ENCODE results near the gene NAT8. TPM values are rescaled to one million over a fixed set of nuclear protein-coding genes. Genes with fewer than 3 reads are reported as not detected.
"Not testable (repeated sequence)": the region's sequence is repeated elsewhere in the genome, so short reads cannot be mapped to it uniquely, and the experiment has no call there.

The NAT8 gene
- not detected for total RNA-seq

- H3K4me3 ChIP-seq (ENCODE audit: low read depth, poor library complexity, severe bottlenecking), result no peak within 1 kb of the TSS
- WGBS, 2 donors, result 80 to 84% methylated on average over 12 to 13 of the region's 13 CpGs
- intact Hi-C loops (cut with DNase I; ENCODE audit: low total_unique reads), result no loop called here
- DNase-seq (ENCODE audit: low spot score in 2 of 2), result no peak
- no peak for TF ChIP-seq CTCF (IDR thresholded peaks at IDR 0.05)
- no peak for TF ChIP-seq POLR2A (IDR thresholded peaks at IDR 0.05)
Observed at GRCh38 chr2:73642338-73643018, at the start of gene NAT8. Gene NAT8 (minus strand): TSS chr2:73642422. CDS start chr2:73641628, 794 bp downstream.

GRCh38 chr2:73690372-73691088 lies 48.3 kb upstream of the NAT8 start:
- H3K4me3 ChIP-seq (ENCODE audit: low read depth, poor library complexity, severe bottlenecking); DNase-seq (ENCODE audit: low spot score in 2 of 2); intact Hi-C loops (cut with DNase I; ENCODE audit: low total_unique reads): not testable (repeated sequence)
- 66 to 71% methylated on average over 4 of the region's 4 CpGs for WGBS, 2 donors

- H3K4me3 ChIP-seq (ENCODE audit: low read depth, poor library complexity, severe bottlenecking); intact Hi-C loops (cut with DNase I; ENCODE audit: low total_unique reads); DNase-seq (ENCODE audit: low spot score in 2 of 2): not testable (repeated sequence)
- 94 to 96% methylated on average over 5 of the region's 5 CpGs for WGBS, 2 donors
Observed at GRCh38 chr2:73688494-73688893, 46.3 kb upstream of the NAT8 start.

GRCh38 chr2:73685764-73686438 lies 43.7 kb upstream of the NAT8 start:
- no peak for TF ChIP-seq POLR2A (IDR thresholded peaks at IDR 0.05)
- TF ChIP-seq CTCF (IDR thresholded peaks at IDR 0.05), result peak in 1 of 3 donors; percentile 66
- no peak overlapping the region for H3K4me3 ChIP-seq (ENCODE audit: low read depth, poor library complexity, severe bottlenecking)
- WGBS, 2 donors, result 84 to 89% methylated on average over 4 of the region's 4 CpGs
- intact Hi-C loops (cut with DNase I; ENCODE audit: low total_unique reads), result no loop called here
- DNase-seq (ENCODE audit: low spot score in 2 of 2), result no peak

GRCh38 chr2:73684905-73685304 lies 42.7 kb upstream of the NAT8 start:
- H3K4me3 ChIP-seq (ENCODE audit: low read depth, poor library complexity, severe bottlenecking); DNase-seq (ENCODE audit: low spot score in 2 of 2); intact Hi-C loops (cut with DNase I; ENCODE audit: low total_unique reads): not testable (repeated sequence)
- 54 to 55% methylated on average over 9 of the region's 9 CpGs for WGBS, 2 donors

GRCh38 chr2:73684325-73684724 lies 42.1 kb upstream of the NAT8 start:
- intact Hi-C loops (cut with DNase I; ENCODE audit: low total_unique reads); DNase-seq (ENCODE audit: low spot score in 2 of 2); H3K4me3 ChIP-seq (ENCODE audit: low read depth, poor library complexity, severe bottlenecking): not testable (repeated sequence)
- 50% methylated on average over 1 of the region's 1 CpG; no CpG with 5 or more reads in 1 of the 2 donors for WGBS, 2 donors

GRCh38 chr2:73679951-73680571 lies 37.8 kb upstream of the NAT8 start:
- WGBS, 2 donors, result 28 to 29% methylated on average over 5 of the region's 5 CpGs
- H3K4me3 ChIP-seq (ENCODE audit: low read depth, poor library complexity, severe bottlenecking); DNase-seq (ENCODE audit: low spot score in 2 of 2); intact Hi-C loops (cut with DNase I; ENCODE audit: low total_unique reads): not testable (repeated sequence)

- DNase-seq (ENCODE audit: low spot score in 2 of 2); H3K4me3 ChIP-seq (ENCODE audit: low read depth, poor library complexity, severe bottlenecking); intact Hi-C loops (cut with DNase I; ENCODE audit: low total_unique reads): not testable (repeated sequence)
- 62 to 89% methylated on average over 2 of the region's 2 CpGs for WGBS, 2 donors
Observed at GRCh38 chr2:73679237-73679636, 37.0 kb upstream of the NAT8 start.

GRCh38 chr2:73678008-73678407 lies 35.8 kb upstream of the NAT8 start:
- WGBS, 2 donors, result 40 to 43% methylated on average over 2 of the region's 2 CpGs
- DNase-seq (ENCODE audit: low spot score in 2 of 2); intact Hi-C loops (cut with DNase I; ENCODE audit: low total_unique reads); H3K4me3 ChIP-seq (ENCODE audit: low read depth, poor library complexity, severe bottlenecking): not testable (repeated sequence)

GRCh38 chr2:73676211-73676610 lies 34.0 kb upstream of the NAT8 start:
- intact Hi-C loops (cut with DNase I; ENCODE audit: low total_unique reads); DNase-seq (ENCODE audit: low spot score in 2 of 2); H3K4me3 ChIP-seq (ENCODE audit: low read depth, poor library complexity, severe bottlenecking): not testable (repeated sequence)
- 73 to 83% methylated on average over 6 of the region's 6 CpGs for WGBS, 2 donors

GRCh38 chr2:73674696-73675157 lies 32.5 kb upstream of the NAT8 start:
- DNase-seq (ENCODE audit: low spot score in 2 of 2); H3K4me3 ChIP-seq (ENCODE audit: low read depth, poor library complexity, severe bottlenecking); intact Hi-C loops (cut with DNase I; ENCODE audit: low total_unique reads): not testable (repeated sequence)
- 45 to 75% methylated on average over 1 of the region's 1 CpG for WGBS, 2 donors

- 78% methylated on average over 6 of the region's 6 CpGs; no CpG with 5 or more reads in 1 of the 2 donors for WGBS, 2 donors
- DNase-seq (ENCODE audit: low spot score in 2 of 2); H3K4me3 ChIP-seq (ENCODE audit: low read depth, poor library complexity, severe bottlenecking); intact Hi-C loops (cut with DNase I; ENCODE audit: low total_unique reads): not testable (repeated sequence)
Observed at GRCh38 chr2:73669976-73670375, 27.8 kb upstream of the NAT8 start.
